ENCODE measurements around the gene PLEKHA1.

Gene PLEKHA1

GRCh38 chr10:122460891-122461293 lies 86.4 kb downstream of the PLEKHA1 start:
- DNase-seq (ENCODE audit: low read depth, low spot score): no peak

GRCh38 chr10:122461367-122461728 lies 86.8 kb downstream of the PLEKHA1 start, which contains the start of gene HTRA1:
HTRA1 (plus strand) TSS chr10:122461553; CDS start chr10:122461653, 100 bp downstream.
- no peak for DNase-seq (ENCODE audit: low read depth, low spot score)

- DNase-seq (ENCODE audit: low read depth, low spot score): no peak
These were observed 87.4 kb downstream of the PLEKHA1 start for GRCh38 chr10:122461729-122462532.

GRCh38 chr10:122462533-122463465 lies 88.3 kb downstream of the PLEKHA1 start:
- DNase-seq (ENCODE audit: low read depth, low spot score): no peak

GRCh38 chr10:122463466-122464249 lies 89.2 kb downstream of the PLEKHA1 start:
- no peak for DNase-seq (ENCODE audit: low read depth, low spot score)

GRCh38 chr10:122464250-122464510 lies 89.7 kb downstream of the PLEKHA1 start:
- DNase-seq (ENCODE audit: low read depth, low spot score): no peak

GRCh38 chr10:122464586-122464985 lies 90.1 kb downstream of the PLEKHA1 start:
- no peak for DNase-seq (ENCODE audit: low read depth, low spot score)

- DNase-seq (ENCODE audit: low read depth, low spot score): no peak
These were observed 91.0 kb downstream of the PLEKHA1 start for GRCh38 chr10:122465401-122466040.

- DNase-seq (ENCODE audit: low read depth, low spot score): no peak
These were observed 92.5 kb downstream of the PLEKHA1 start for GRCh38 chr10:122466951-122467381.

GRCh38 chr10:122467701-122468100 lies 93.2 kb downstream of the PLEKHA1 start:
- DNase-seq (ENCODE audit: low read depth, low spot score): no peak

- no peak for DNase-seq (ENCODE audit: low read depth, low spot score)
These were observed 93.9 kb downstream of the PLEKHA1 start for GRCh38 chr10:122468307-122468925.

- DNase-seq (ENCODE audit: low read depth, low spot score): no peak
These were observed 94.6 kb downstream of the PLEKHA1 start for GRCh38 chr10:122468926-122469781.

- DNase-seq (ENCODE audit: low read depth, low spot score): no peak
These were observed 95.3 kb downstream of the PLEKHA1 start for GRCh38 chr10:122469848-122470247.

GRCh38 chr10:122471531-122472177 lies 97.1 kb downstream of the PLEKHA1 start:
- no peak for DNase-seq (ENCODE audit: low read depth, low spot score)

GRCh38 chr10:122473116-122473515 lies 98.6 kb downstream of the PLEKHA1 start:
- no peak for DNase-seq (ENCODE audit: low read depth, low spot score)

GRCh38 chr10:122474131-122474818 lies 99.8 kb downstream of the PLEKHA1 start:
- DNase-seq (ENCODE audit: low read depth, low spot score): no peak

- DNase-seq (ENCODE audit: low read depth, low spot score): no peak
These were observed 100.6 kb downstream of the PLEKHA1 start for GRCh38 chr10:122475100-122475499.

GRCh38 chr10:122475591-122476332 lies 101.3 kb downstream of the PLEKHA1 start:
- no peak for DNase-seq (ENCODE audit: low read depth, low spot score)

Measured in activated naive CD8-positive, alpha-beta T cell treated with anti-CD3 and anti-CD28 coated beads, Interleukin-2, amount 50 U/mL, for 16 hours (primary cell).